ENCODE data around the gene MAPK8IP1.

- TF ChIP-seq CTCF (IDR thresholded peaks at IDR 0.05; ENCODE audit: insufficient read depth, low read length) (no peak), SPI1 (IDR thresholded peaks at IDR 0.05; ENCODE audit: borderline replicate concordance, low read depth) (no peak)
These were observed 36.3 kb downstream of the MAPK8IP1 start for GRCh38 chr11:45921561-45922424.

Data from HL-60 (cell line).